Activated naive CD4-positive, alpha-beta T cell treated with anti-CD3 and anti-CD28 coated beads, Interleukin-2, amount 50 U/mL, for 72 hours (primary cell): ENCODE measurements around the gene CDT1. TPM values are rescaled to one million over a fixed set of nuclear protein-coding genes. Genes with fewer than 3 reads are reported as not detected.
"Not testable (repeated sequence)": the region's sequence is repeated elsewhere in the genome, so short reads cannot be mapped to it uniquely, and the experiment has no call there.

ENCODE experiments used
- ATAC-seq, 2 donors: fragments of 150-1000 bp; cut with Tn5 transposase; 2 replicates each; pipeline ENCODE4 v1.10.0; 2021; ENCODE audit warnings: mild to moderate bottlenecking in 2 of 2, moderate library complexity in 2 of 2
- DNase-seq, 2 donors: peaks; one replicate each; pipeline ENCODE4 v3.0.0; 2021 to 2022; ENCODE audit warnings: low spot score in 2 of 2
- H3K27ac Mint-ChIP-seq, 2 donors: one replicate each; pipeline ENCODE4 v1.8.0; 2022; ENCODE audit warnings: mild to moderate bottlenecking in 2 of 2, mixed read lengths in 2 of 2
- H3K36me3 Mint-ChIP-seq, 2 donors: one replicate each; pipeline ENCODE4 v1.8.0; 2022; ENCODE audit warnings: mixed read lengths in 2 of 2
- H3K9me3 Mint-ChIP-seq, 2 donors: one replicate each; pipeline ENCODE4 v1.8.0; 2022; ENCODE audit warnings: mixed read lengths in 2 of 2
- total RNA-seq, 2 donors: library from RNA; stranded (reverse); gene quantifications; one replicate each; pipeline ENCODE4 v1.2.3, GENCODE V29; 2022

The CDT1 gene
- total RNA-seq, 2 donors from 2014 or later = 145 to 240 TPM

DNA sequence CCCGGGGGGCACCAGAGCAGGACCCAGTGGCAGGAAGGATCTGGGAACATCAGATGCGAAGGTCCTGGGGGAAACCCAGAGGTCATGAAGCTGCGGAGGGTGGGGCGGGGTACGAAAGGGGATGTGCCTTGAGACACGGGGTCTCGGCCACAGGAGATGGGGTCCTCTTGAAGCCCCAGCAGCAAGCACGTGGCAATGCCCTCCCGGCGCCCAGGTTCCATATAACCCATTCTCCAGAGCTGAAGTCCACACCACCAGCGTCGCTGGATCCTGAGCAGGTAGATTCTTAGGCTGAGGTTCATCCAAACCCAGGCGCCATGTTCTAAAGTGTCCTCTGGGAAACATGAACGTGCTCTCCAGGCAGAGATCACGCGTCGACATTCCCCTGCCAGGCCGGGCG lies 39.5 kb upstream of the CDT1 start:
- DNase-seq (no peak), ATAC-seq (no peak)
- no peaks in the 10 kb centered on the region for H3K36me3 Mint-ChIP-seq
- no peak overlapping the region for H3K27ac Mint-ChIP-seq
- no peaks in the 10 kb centered on the region for H3K9me3 Mint-ChIP-seq

DNA sequence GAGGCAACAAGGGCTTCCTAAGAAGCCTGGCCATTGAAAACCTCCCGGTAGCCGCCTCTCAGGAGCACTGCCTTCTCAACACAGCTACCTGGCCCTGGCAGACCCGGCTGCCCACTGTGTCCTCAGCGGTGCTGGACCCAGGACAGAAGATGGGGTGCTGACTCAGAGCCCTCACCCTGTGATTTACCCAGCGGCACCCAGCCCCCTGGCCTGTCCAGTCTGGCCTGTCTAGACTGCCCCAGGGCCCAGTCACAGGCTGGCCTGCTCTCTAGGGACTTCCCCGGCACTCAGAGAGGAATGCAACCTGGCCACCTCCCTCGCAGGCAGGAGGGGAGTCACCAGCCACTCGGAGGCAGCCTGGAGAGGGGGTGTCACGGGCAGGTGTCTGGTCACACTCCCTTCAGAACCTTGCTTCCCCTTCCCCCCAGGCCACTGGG lies 38.7 kb upstream of the CDT1 start:
- Mint-ChIP-seq H3K9me3 (no peaks in the 10 kb centered on the region), H3K27ac (no peak overlapping the region), H3K36me3 (no peaks in the 10 kb centered on the region)
- ATAC-seq = peak in 1 of 2 donors; percentile 19
- DNase-seq = no peak

- DNase-seq = no peak
- no peak overlapping the region for H3K27ac Mint-ChIP-seq
- no peaks in the 10 kb centered on the region for H3K9me3 Mint-ChIP-seq
- H3K36me3 Mint-ChIP-seq = no peaks in the 10 kb centered on the region
- ATAC-seq = no peak
Observed at GRCh38 chr16:88766975-88767374, 36.6 kb upstream of the CDT1 start.

- H3K36me3 Mint-ChIP-seq = no peaks in the 10 kb centered on the region
- no peak for DNase-seq
- ATAC-seq = no peak
- H3K9me3 Mint-ChIP-seq = no peaks in the 10 kb centered on the region
- no peak overlapping the region for H3K27ac Mint-ChIP-seq
Observed at GRCh38 chr16:88767546-88768070, 36.0 kb upstream of the CDT1 start.

- DNase-seq (no peak), ATAC-seq (no peak)
- Mint-ChIP-seq H3K9me3 (no peaks in the 10 kb centered on the region), H3K27ac (no peak overlapping the region), H3K36me3 (no peaks in the 10 kb centered on the region)
Observed at GRCh38 chr16:88768071-88768783, 35.4 kb upstream of the CDT1 start.

GRCh38 chr16:88769617-88770460 lies 33.8 kb upstream of the CDT1 start:
- ATAC-seq = peak in 1 of 2 donors; percentile 69
- DNase-seq = peak in 1 of 2 donors; percentile 35
- Mint-ChIP-seq H3K36me3 (no peaks in the 10 kb centered on the region), H3K27ac (peak overlapping the region in 1 of 2 donors; percentile 60), H3K9me3 (no peaks in the 10 kb centered on the region)

DNA sequence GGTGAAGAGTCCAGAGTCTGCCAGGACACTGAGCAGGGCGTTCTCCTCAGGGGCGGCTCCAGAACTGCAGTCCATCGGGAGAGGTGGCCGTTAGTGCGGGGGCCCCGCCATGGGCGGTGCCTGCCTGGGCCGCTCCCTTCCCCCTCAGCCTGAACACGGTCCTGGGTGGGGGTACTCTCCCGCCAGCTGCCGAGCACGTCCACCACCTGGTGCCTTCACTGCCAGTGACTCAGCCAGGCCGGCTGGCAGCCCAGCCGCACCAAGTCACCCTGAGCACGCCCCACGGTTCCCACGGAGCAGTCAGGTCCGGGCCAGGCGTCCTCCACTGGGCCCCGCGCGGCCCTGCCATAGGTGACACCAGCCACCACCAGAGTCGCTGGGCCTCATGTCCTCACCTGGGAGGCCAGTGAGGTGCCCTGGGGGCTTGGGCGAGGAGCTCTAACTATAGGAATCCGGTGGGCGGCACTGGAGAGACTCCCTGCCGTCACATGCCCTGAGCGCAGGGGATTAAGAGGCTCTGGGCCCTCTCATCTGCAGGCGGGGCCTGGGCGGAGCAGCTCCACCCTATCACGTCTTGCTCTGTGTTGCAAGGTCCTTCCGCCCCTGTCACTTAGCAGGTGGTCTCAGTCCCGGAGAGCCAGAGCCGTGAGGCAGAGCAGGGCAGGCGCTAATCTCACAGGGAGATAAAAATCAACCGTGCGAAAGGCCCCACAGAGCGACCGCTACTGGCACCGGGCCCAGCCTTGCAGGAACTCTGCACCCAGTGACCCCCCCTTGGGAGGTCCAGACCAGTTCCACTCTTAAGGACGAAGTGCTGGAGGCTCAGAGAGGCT lies 32.9 kb upstream of the CDT1 start:
- no peaks in the 10 kb centered on the region for H3K36me3 Mint-ChIP-seq
- H3K27ac Mint-ChIP-seq = peak overlapping the region in 1 of 2 donors; percentile 60
- peak in 1 of 2 donors; percentile 36 for ATAC-seq
- DNase-seq = no peak
- no peaks in the 10 kb centered on the region for H3K9me3 Mint-ChIP-seq

DNA sequence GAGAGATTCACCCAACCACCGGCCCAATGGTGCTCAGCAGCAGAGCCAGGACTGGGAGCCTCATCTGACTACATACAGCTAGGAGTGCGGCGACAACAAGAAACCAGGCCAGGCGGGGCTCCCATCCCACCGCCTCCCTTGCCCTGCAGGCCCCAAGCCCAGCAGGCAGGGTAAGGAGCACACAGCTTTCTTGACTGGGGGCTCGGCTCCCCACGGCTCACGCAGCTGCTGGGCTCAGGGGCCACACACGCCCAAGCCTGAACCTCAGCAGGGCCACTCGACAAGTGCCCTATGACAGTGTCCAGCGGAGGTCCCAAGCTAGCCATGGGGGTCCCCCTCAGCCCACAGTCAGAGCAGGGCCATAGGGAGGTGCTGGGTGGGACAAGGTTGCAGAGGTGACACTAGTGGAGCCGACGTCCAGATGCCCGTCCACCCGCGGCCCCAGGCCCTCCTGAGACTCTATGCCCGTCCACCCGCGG lies 32.3 kb upstream of the CDT1 start:
- no peak for ATAC-seq
- Mint-ChIP-seq H3K9me3 (no peaks in the 10 kb centered on the region), H3K27ac (no peak overlapping the region), H3K36me3 (no peaks in the 10 kb centered on the region)
- DNase-seq = no peak

DNA sequence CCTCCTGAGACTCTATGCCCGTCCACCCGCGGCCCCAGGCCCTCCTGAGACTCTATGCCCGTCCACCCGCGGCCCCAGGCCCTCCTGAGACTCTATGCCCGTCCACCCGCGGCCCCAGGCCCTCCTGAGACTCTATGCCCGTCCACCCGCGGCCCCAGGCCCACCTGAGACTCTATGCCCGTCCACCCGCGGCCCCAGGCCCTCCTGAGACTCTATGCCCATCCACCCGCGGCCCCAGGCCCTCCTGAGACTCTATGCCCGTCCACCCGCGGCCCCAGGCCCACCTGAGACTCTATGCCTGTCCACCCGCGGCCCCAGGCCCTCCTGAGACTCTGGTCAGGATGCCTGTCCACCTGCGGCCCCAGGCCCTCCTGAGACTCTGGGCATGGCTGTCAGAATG lies 31.8 kb upstream of the CDT1 start:
- H3K36me3 Mint-ChIP-seq, DNase-seq, H3K9me3 Mint-ChIP-seq, ATAC-seq, H3K27ac Mint-ChIP-seq: not testable (repeated sequence)

- Mint-ChIP-seq H3K9me3 (no peaks in the 10 kb centered on the region), H3K36me3 (no peaks in the 10 kb centered on the region), H3K27ac (no peak overlapping the region)
- DNase-seq (no peak), ATAC-seq (no peak)
Observed at GRCh38 chr16:88772871-88773811, 30.4 kb upstream of the CDT1 start.

GRCh38 chr16:88773812-88774291 lies 29.7 kb upstream of the CDT1 start:
- ATAC-seq = no peak
- no peak for DNase-seq

GRCh38 chr16:88774544-88775393 lies 28.8 kb upstream of the CDT1 start:
- Mint-ChIP-seq H3K27ac (peak overlapping the region in 1 of 2 donors; percentile 37), H3K36me3 (no peaks in the 10 kb centered on the region), H3K9me3 (no peaks in the 10 kb centered on the region)
- ATAC-seq (no peak), DNase-seq (no peak)

More at GRCh38 chr16:88773812-88774291, 29.7 kb upstream of the CDT1 start:
- Mint-ChIP-seq H3K36me3 (no peaks in the 10 kb centered on the region), H3K9me3 (no peaks in the 10 kb centered on the region), H3K27ac (no peak overlapping the region)

DNA sequence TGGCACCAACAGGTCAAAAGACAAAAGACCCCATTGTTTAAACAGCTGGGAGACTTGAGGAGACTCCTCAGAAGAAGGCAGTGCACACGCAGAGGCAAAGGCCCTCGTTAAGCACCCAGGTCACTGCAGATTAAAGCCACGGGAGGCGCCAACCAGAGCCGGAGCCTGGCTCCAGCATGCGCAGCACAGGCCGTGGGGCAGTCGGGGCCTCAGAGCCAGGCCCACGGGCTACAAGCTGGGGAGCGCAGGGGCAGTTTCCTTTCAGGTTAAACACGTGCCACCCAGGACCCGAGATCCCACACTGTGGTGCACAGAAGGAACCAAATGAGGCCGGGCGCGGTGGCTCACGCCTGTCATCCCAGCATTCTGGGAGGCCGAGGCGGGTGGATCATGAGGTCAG lies 27.8 kb upstream of the CDT1 start:
- ATAC-seq (no peak), DNase-seq (no peak)
- H3K27ac Mint-ChIP-seq = no peak overlapping the region
- no peaks in the 10 kb centered on the region for H3K36me3 Mint-ChIP-seq
- H3K9me3 Mint-ChIP-seq = no peaks in the 10 kb centered on the region

- Mint-ChIP-seq H3K9me3 (no peaks in the 10 kb centered on the region), H3K27ac (no peak overlapping the region), H3K36me3 (no peaks in the 10 kb centered on the region)
- no peak for ATAC-seq
- no peak for DNase-seq
Observed at GRCh38 chr16:88777471-88778270, 25.9 kb upstream of the CDT1 start.
